Activated CD8-positive, alpha-beta memory T cell treated with anti-CD3 and anti-CD28 coated beads, Interleukin-2, amount 10 ng/mL, durations not matched to agents 7 days and 5 days (primary cell): Measurements from ENCODE around the gene CCDC181. TPM values are rescaled to one million over a fixed set of nuclear protein-coding genes. Genes with fewer than 3 reads are reported as not detected.
A peak's percentile ranks its signal among the peaks of the same experiment; 100 is the strongest.
"Not testable (repeated sequence)": the region's sequence is repeated elsewhere in the genome, so short reads cannot be mapped to it uniquely, and the experiment has no call there.

Source experiments
- ATAC-seq: fragments of 150-1000 bp; cut with Tn5 transposase; one replicate; pipeline ENCODE4 v1.10.0; 2021; ENCODE audit warnings: moderate library complexity
- CTCF ChIA-PET: fragments of 350-600 bp; sonication (Branson Sonifier 250); formaldehyde crosslinking; loops from one replicate; lab custom pipeline; 2021; ENCODE audit warnings: antibody characterized with exemption; lab: Charles Lee
- DNase-seq: peaks from one replicate; pipeline ENCODE4 v3.0.0-alpha.2; 2020
- H3K27ac Mint-ChIP-seq: one replicate; pipeline ENCODE4 v1.8.0; 2021; ENCODE audit warnings: mild to moderate bottlenecking, mixed read lengths
- H3K27me3 Mint-ChIP-seq: one replicate; pipeline ENCODE4 v1.8.0; 2021; ENCODE audit warnings: mixed read lengths
- H3K36me3 Mint-ChIP-seq: one replicate; pipeline ENCODE4 v1.8.0; 2021; ENCODE audit warnings: mild to moderate bottlenecking, mixed read lengths
- H3K4me1 Mint-ChIP-seq: one replicate; pipeline ENCODE4 v1.8.0; 2021; ENCODE audit warnings: mixed read lengths
- H3K4me3 Mint-ChIP-seq: one replicate; pipeline ENCODE4 v1.8.0; 2021; ENCODE audit warnings: mild to moderate bottlenecking, moderate library complexity, mixed read lengths
- H3K9me3 Mint-ChIP-seq: one replicate; pipeline ENCODE4 v1.8.0; 2022; ENCODE audit warnings: low read depth, mixed read lengths
- total RNA-seq, 2 experiments: library from RNA; stranded (reverse); gene quantifications; one replicate each; pipeline ENCODE4 v1.2.3, GENCODE V29; 2021

CCDC181 gene
- total RNA-seq, 2 experiments from 2014 or later = 0.19 TPM; not detected in 1

DNA sequence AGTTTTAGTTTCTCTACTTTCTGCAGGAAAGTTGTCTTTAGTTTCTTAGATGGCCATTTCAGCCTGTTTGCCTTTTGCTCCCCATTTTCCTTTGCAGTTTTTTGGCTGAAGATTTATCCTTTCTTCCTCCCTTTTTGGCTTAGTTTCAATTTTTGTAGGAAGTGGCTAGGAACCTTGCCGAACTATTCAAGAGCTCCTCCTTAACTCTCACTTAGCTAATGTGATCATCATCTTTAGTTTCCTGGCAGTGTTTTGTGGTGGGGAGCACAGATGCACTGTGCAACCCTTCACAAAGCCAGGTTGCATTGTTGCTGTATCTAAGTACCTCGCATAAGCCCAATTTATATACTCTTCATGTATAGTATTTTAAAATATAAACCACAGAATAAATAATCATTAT lies 28.8 kb upstream of the CCDC181 start:
- DNase-seq = no peak
- no peak overlapping the region for H3K27ac Mint-ChIP-seq
- peaks cover 9% of the 10 kb centered on the region for H3K27me3 Mint-ChIP-seq
- peaks cover 19% of the 10 kb centered on the region for H3K4me1 Mint-ChIP-seq
- no peak overlapping the region for H3K4me3 Mint-ChIP-seq
- peaks cover 19% of the 10 kb centered on the region for H3K36me3 Mint-ChIP-seq
- CTCF ChIA-PET = interaction anchor here (0.6 kb wide), 1 partner anchor 10 kb away, joined by 3 read pairs; no protein-coding TSS in a partner anchor
- no peak for ATAC-seq
- peaks cover 10% of the 10 kb centered on the region for H3K9me3 Mint-ChIP-seq

DNA sequence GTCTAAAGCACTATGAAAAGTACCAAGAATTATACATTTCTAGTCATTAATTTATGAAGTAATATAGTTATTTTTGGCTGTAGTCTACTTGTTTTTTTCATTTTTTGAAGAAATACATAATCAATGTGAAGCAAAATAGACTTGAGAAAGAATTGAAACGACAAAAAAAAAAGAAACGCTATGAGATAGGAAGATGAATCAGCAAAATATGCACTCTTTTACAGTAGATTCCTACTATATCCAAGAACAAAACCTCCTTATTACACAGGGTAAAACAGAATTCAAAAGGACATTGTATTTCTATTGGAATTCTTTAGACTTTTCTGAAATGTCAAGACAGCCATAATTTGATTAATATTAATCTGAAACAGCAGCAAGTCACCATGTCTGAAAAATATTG lies 25.6 kb upstream of the CCDC181 start:
- H3K9me3 Mint-ChIP-seq = peaks cover 10% of the 10 kb centered on the region
- peaks cover 13% of the 10 kb centered on the region for H3K27me3 Mint-ChIP-seq
- CTCF ChIA-PET = no interaction called here
- ATAC-seq (no peak), DNase-seq (no peak)
- peaks cover 7% of the 10 kb centered on the region for H3K4me1 Mint-ChIP-seq
- peaks cover 15% of the 10 kb centered on the region for H3K36me3 Mint-ChIP-seq
- no peak overlapping the region for H3K4me3 Mint-ChIP-seq
- no peak overlapping the region for H3K27ac Mint-ChIP-seq

GRCh38 chr1:169451218-169451824 lies 24.0 kb upstream of the CCDC181 start:
- no peak overlapping the region for H3K4me3 Mint-ChIP-seq
- CTCF ChIA-PET = interaction anchor here (1.3 kb wide), 1 partner anchor 261 kb away, joined by 4 read pairs; no protein-coding TSS in a partner anchor
- peaks cover 7% of the 10 kb centered on the region for H3K4me1 Mint-ChIP-seq
- peaks cover 4% of the 10 kb centered on the region for H3K9me3 Mint-ChIP-seq
- H3K27me3 Mint-ChIP-seq = peaks cover 17% of the 10 kb centered on the region
- DNase-seq (no peak), ATAC-seq (no peak)
- H3K27ac Mint-ChIP-seq = no peak overlapping the region
- peaks cover 6% of the 10 kb centered on the region for H3K36me3 Mint-ChIP-seq

GRCh38 chr1:169443923-169444322 lies 16.6 kb upstream of the CCDC181 start:
- Mint-ChIP-seq H3K27me3 (peaks cover 38% of the 10 kb centered on the region), H3K4me1 (no peaks in the 10 kb centered on the region), H3K9me3 (no peaks in the 10 kb centered on the region), H3K27ac (no peak overlapping the region), H3K4me3 (no peak overlapping the region), H3K36me3 (no peaks in the 10 kb centered on the region)
- ATAC-seq (no peak), DNase-seq (no peak)
- CTCF ChIA-PET = interaction anchor here (1.0 kb wide), 1 partner anchor 13 kb away, joined by 3 read pairs; no protein-coding TSS in a partner anchor

DNA sequence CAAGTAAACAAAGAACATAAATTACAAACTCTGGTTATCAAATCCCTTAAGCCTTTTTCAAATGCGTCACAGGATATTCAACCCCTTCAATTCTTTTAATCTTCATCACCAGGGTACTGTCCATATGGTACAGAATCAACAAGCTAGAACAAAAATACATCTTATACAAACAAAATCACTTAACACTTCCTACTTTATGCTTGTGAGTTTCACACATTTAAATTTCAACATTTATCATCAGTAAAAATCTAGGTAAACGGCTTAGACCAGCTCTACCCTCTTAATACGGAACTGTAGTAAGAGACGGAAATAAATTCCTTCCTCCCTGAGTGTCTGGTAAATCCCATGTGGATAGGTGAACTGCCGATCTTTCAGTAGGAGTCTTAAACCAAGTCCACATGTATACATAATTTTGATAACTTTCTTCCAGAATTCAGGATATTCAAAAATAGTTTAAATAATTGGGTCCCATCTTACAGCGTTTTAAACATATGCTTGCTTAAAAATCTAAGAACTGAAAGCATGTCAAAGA lies 1.0 kb downstream of the CCDC181 start:
- peaks cover 3% of the 10 kb centered on the region for H3K36me3 Mint-ChIP-seq
- CTCF ChIA-PET = no interaction called here

GRCh38 chr1:169421309-169421708 lies 6.0 kb downstream of the CCDC181 start:
- H3K36me3 Mint-ChIP-seq = no peaks in the 10 kb centered on the region
- CTCF ChIA-PET = no interaction called here
- H3K4me3 Mint-ChIP-seq = no peak overlapping the region
- DNase-seq (no peak), ATAC-seq (no peak)
- no peaks in the 10 kb centered on the region for H3K4me1 Mint-ChIP-seq
- peaks cover 59% of the 10 kb centered on the region for H3K27me3 Mint-ChIP-seq
- no peaks in the 10 kb centered on the region for H3K9me3 Mint-ChIP-seq
- H3K27ac Mint-ChIP-seq = no peak overlapping the region

More for the DNA sequence above, 1.0 kb downstream of the CCDC181 start:
- H3K9me3 Mint-ChIP-seq = no peaks in the 10 kb centered on the region
- peaks cover 79% of the 10 kb centered on the region for H3K27me3 Mint-ChIP-seq
- H3K27ac Mint-ChIP-seq = no peak overlapping the region
- DNase-seq (no peak), ATAC-seq (no peak)
- peaks cover 9% of the 10 kb centered on the region for H3K4me1 Mint-ChIP-seq
- no peak overlapping the region for H3K4me3 Mint-ChIP-seq

- Mint-ChIP-seq H3K27me3 (peaks cover 26% of the 10 kb centered on the region), H3K4me3 (no peak overlapping the region), H3K9me3 (peaks cover 2% of the 10 kb centered on the region), H3K27ac (no peak overlapping the region), H3K36me3 (no peaks in the 10 kb centered on the region), H3K4me1 (no peaks in the 10 kb centered on the region)
- ATAC-seq (no peak), DNase-seq (no peak)
- CTCF ChIA-PET = interaction anchor here (0.6 kb wide), 1 partner anchor 1835 kb away, joined by 3 read pairs; no protein-coding TSS in a partner anchor
Observed at GRCh38 chr1:169414952-169415351, 12.3 kb downstream of the CCDC181 start.

DNA sequence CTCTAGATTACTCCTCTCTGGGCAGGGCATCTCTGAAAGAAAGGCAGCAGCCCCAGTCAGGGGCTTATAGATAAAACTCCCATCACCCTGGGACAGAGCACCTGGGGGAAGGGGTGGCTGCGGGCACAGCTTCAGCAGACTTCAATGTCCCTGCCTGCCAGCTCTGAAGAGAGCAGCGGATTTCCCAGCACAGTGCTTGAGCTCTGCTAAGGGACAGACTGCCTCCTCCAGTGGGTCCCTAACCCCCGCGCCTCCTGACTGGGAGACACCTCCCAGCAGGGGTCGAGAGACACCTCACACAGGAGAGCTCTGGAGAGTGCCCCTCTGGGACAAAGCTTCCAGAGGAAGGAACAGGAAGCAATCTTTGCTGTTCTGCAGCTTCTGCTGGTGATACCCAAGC lies 18.9 kb downstream of the CCDC181 start:
- Mint-ChIP-seq H3K27me3 (peaks cover 20% of the 10 kb centered on the region), H3K9me3 (peaks cover 12% of the 10 kb centered on the region)
- H3K4me1 Mint-ChIP-seq, H3K27ac Mint-ChIP-seq, H3K36me3 Mint-ChIP-seq, CTCF ChIA-PET, DNase-seq, ATAC-seq, H3K4me3 Mint-ChIP-seq: not testable (repeated sequence)

- CTCF ChIA-PET, H3K27ac Mint-ChIP-seq, ATAC-seq, H3K27me3 Mint-ChIP-seq, H3K4me1 Mint-ChIP-seq, H3K4me3 Mint-ChIP-seq, DNase-seq: not testable (repeated sequence)
- Mint-ChIP-seq H3K36me3 (peaks cover 26% of the 10 kb centered on the region), H3K9me3 (peaks cover 19% of the 10 kb centered on the region)
Observed at GRCh38 chr1:169402578-169402977, 24.7 kb downstream of the CCDC181 start.

- H3K4me1 Mint-ChIP-seq = peaks cover 3% of the 10 kb centered on the region
- no peak for ATAC-seq
- H3K9me3 Mint-ChIP-seq = no peaks in the 10 kb centered on the region
- H3K27me3 Mint-ChIP-seq = no peaks in the 10 kb centered on the region
- CTCF ChIA-PET = no interaction called here
- H3K4me3 Mint-ChIP-seq = no peak overlapping the region
- DNase-seq = no peak
- peaks cover 69% of the 10 kb centered on the region for H3K36me3 Mint-ChIP-seq
- no peak overlapping the region for H3K27ac Mint-ChIP-seq
Observed at GRCh38 chr1:169395955-169396354, 31.3 kb downstream of the CCDC181 start.

DNA sequence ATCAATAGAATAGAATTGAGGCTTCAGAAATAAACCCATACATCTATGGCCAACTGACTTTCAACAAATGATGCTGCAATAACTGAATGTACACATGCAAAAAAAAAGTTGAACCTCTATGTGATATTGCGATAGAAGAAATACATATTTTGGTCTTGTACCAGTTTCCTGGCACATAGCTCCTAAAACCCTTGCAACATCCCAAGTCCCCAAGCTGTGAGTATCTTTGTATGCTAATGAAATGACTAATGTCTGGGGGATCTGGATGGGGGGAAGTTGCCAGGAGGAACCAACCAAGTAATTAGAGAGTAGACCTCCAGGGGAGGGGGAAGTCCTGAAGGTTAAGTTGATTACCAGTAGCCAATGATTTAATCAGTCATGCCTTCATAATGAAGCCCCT lies 34.9 kb downstream of the CCDC181 start:
- Mint-ChIP-seq H3K27ac (no peak overlapping the region), H3K27me3 (no peaks in the 10 kb centered on the region), H3K9me3 (no peaks in the 10 kb centered on the region), H3K4me3 (no peak overlapping the region), H3K36me3 (peaks cover 79% of the 10 kb centered on the region), H3K4me1 (peaks cover 25% of the 10 kb centered on the region)
- CTCF ChIA-PET = no interaction called here
- DNase-seq (no peak), ATAC-seq (no peak)

- CTCF ChIA-PET = no interaction called here
- Mint-ChIP-seq H3K36me3 (peaks cover 78% of the 10 kb centered on the region), H3K27me3 (no peaks in the 10 kb centered on the region), H3K9me3 (no peaks in the 10 kb centered on the region), H3K4me3 (no peak overlapping the region), H3K27ac (peak overlapping the region; percentile 81), H3K4me1 (peaks cover 25% of the 10 kb centered on the region)
- DNase-seq = no peak
- peak; percentile 85 for ATAC-seq
Observed at GRCh38 chr1:169390303-169390702, 37.0 kb downstream of the CCDC181 start.

DNA sequence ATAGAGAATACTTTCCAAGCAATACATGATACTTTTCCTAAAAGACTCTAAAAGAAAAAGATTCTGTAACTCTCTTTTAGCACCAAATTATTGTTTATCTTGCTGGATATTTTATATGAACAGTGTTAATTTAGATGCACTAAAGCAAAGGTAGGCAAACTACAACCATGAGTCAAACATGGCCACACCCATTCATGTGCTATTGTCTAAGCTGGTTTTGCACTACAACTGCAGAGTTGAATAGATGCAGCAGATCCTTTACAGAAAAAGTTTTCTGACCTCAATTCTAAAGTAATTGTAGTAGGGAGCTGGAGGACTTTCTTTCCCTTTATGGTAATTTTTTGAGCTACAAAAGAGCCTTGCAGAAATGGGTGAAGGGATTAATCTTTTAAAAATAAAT lies 39.9 kb downstream of the CCDC181 start:
- CTCF ChIA-PET = interaction anchor here (1.1 kb wide), 1 partner anchor 159 kb away, joined by 3 read pairs; no protein-coding TSS in a partner anchor
- H3K36me3 Mint-ChIP-seq = peaks cover 58% of the 10 kb centered on the region
- no peak overlapping the region for H3K27ac Mint-ChIP-seq
- no peak for DNase-seq
- no peaks in the 10 kb centered on the region for H3K27me3 Mint-ChIP-seq
- H3K4me3 Mint-ChIP-seq = no peak overlapping the region
- ATAC-seq = no peak
- peaks cover 25% of the 10 kb centered on the region for H3K4me1 Mint-ChIP-seq
- H3K9me3 Mint-ChIP-seq = no peaks in the 10 kb centered on the region

GRCh38 chr1:169383449-169383848 lies 43.8 kb downstream of the CCDC181 start:
- H3K36me3 Mint-ChIP-seq = peaks cover 49% of the 10 kb centered on the region
- no peak for ATAC-seq
- no peak overlapping the region for H3K27ac Mint-ChIP-seq
- DNase-seq = no peak
- no peaks in the 10 kb centered on the region for H3K9me3 Mint-ChIP-seq
- H3K4me1 Mint-ChIP-seq = peaks cover 4% of the 10 kb centered on the region
- H3K4me3 Mint-ChIP-seq = no peak overlapping the region
- CTCF ChIA-PET = no interaction called here
- H3K27me3 Mint-ChIP-seq = no peaks in the 10 kb centered on the region
